Caco-2 (cell line): ENCODE results near the gene NUMB. TPM values are rescaled to one million over a fixed set of nuclear protein-coding genes. Genes with fewer than 3 reads are reported as not detected.

Source experiments
- Bru-seq: library from RNA; stranded (reverse); fragments of 400-500 nt; gene quantifications from one replicate; lab custom pipeline; 2021; lab: Mats Ljungman, UMichigan
- BruChase-seq, 2 experiments: library from RNA; stranded (reverse); fragments of 400-500 nt; gene quantifications; one replicate each; lab custom pipeline; 2021; lab: Mats Ljungman, UMichigan
- BruUV-seq: library from RNA; stranded (reverse); fragments of 400-500 nt; replicated peaks from 2 replicates; lab custom pipeline; 2021; lab: Mats Ljungman, UMichigan
- CTCF ChIA-PET: fragments of 300-600 bp; sonication (Branson Sonifier 250); formaldehyde crosslinking; loops from one replicate; lab custom pipeline; 2022; ENCODE audit warnings: antibody characterized with exemption; lab: Charles Lee
- POLR2A ChIA-PET: fragments of 300-600 bp; sonication (Branson Sonifier 250); formaldehyde crosslinking; loops from one replicate; lab custom pipeline; 2022; ENCODE audit warnings: antibody characterized with exemption; lab: Charles Lee
- DNase-seq, 2 experiments: peaks; one replicate each; pipeline versions ENCODE4 v3.0.0 to v3.0.0-alpha.2; 2020 to 2022
- H3K27me3 ChIP-seq: replicated peaks from 2 replicates; pipeline ENCODE4 v1.6.0; 2011; ENCODE audit warnings: low read length; ENCODE audit not compliant: control insufficient read depth, insufficient read depth
- H3K36me3 ChIP-seq: 2 replicates; pipeline ENCODE4 v1.5.1; 2011; ENCODE audit warnings: low read length; ENCODE audit not compliant: control insufficient read depth, insufficient read depth
- H3K4me1 ChIP-seq: fragments of 250-450 bp; sonication (Bioruptor Pico); 2 replicates; pipeline ENCODE4 v1.5.1; 2020; ENCODE audit warnings: mild to moderate bottlenecking
- H3K4me3 ChIP-seq: 2 replicates; pipeline ENCODE4 v1.5.1; 2011; ENCODE audit warnings: low read depth, mild to moderate bottlenecking, control low read depth, low read length
- H3K9me3 ChIP-seq: fragments of 250-450 bp; sonication (Bioruptor Pico); 2 replicates; pipeline ENCODE4 v1.5.1; 2020; ENCODE audit warnings: mild to moderate bottlenecking, moderate library complexity
- H3K27ac Mint-ChIP-seq: one replicate; pipeline ENCODE4 v1.8.0; 2022; ENCODE audit warnings: mixed read lengths; ENCODE audit not compliant: unreplicated experiment
- H3K27me3 Mint-ChIP-seq: one replicate; pipeline ENCODE4 v1.8.0; 2022; ENCODE audit warnings: mixed read lengths; ENCODE audit not compliant: insufficient read depth, unreplicated experiment
- H3K36me3 Mint-ChIP-seq: one replicate; pipeline ENCODE4 v1.8.0; 2022; ENCODE audit warnings: mild to moderate bottlenecking, mixed read lengths; ENCODE audit not compliant: insufficient read depth, unreplicated experiment
- H3K4me1 Mint-ChIP-seq: one replicate; pipeline ENCODE4 v1.8.0; 2022; ENCODE audit warnings: low read depth, mixed read lengths; ENCODE audit not compliant: unreplicated experiment
- H3K4me3 Mint-ChIP-seq: one replicate; pipeline ENCODE4 v1.8.0; 2022; ENCODE audit warnings: mild to moderate bottlenecking, moderate library complexity, mixed read lengths; ENCODE audit not compliant: unreplicated experiment
- H3K9me3 Mint-ChIP-seq: one replicate; pipeline ENCODE4 v1.8.0; 2022; ENCODE audit warnings: mixed read lengths; ENCODE audit not compliant: unreplicated experiment
- intact Hi-C: fragments of 100-400 bp; cut with micrococcal nuclease; formaldehyde crosslinking; loops from one replicate; pipeline ENCODE4 v1.10.0; 2022; ENCODE audit not compliant: unreplicated experiment
- long read RNA-seq: library from polyadenylated mRNA; stranded (forward); transcript quantifications from one replicate; pipeline ENCODE4 v2.0.0, GENCODE V29; 2022
- total RNA-seq: library from RNA; stranded (reverse); gene quantifications from 2 replicates; pipeline ENCODE4 v1.2.3, GENCODE V29; 2022
- TF ChIP-seq, protein P1 (sequence below), 2 experiments: fragments of 200-600 bp in 1 of 2; IDR thresholded peaks; 1 replicate in 1 of 2; 2 replicates in 1 of 2; pipeline versions ENCODE4 v1.5.1 to v1.8.0; 2011 to 2022; ENCODE audit warnings: antibody characterized with exemption in 1 of 2, control low read depth in 1 of 2, inconsistent platforms in 1 of 2, low read depth in 1 of 2, low read length in 1 of 2, mild to moderate bottlenecking in 1 of 2, moderate library complexity in 1 of 2; ENCODE audit not compliant: insufficient read depth in 1 of 2, severe bottlenecking in 1 of 2, unreplicated experiment in 1 of 2

Gene NUMB
- total RNA-seq (66.2 and 67.6 TPM in 2 replicates), Bru-seq, nascent RNA (percentile 79 among the genes with signal in this experiment), BruChase-seq, experiment 1, labeled RNA remaining after a 2-hour chase (percentile 78 among the genes with signal in this experiment), BruChase-seq, experiment 2, labeled RNA remaining after a 6-hour chase (percentile 76 among the genes with signal in this experiment)
- long read RNA-seq, transcript NUMB-211 (11 exons, 3,607 nt) = minor isoform, 5 of 109 reads
- long read RNA-seq, transcript NUMB-213 (13 exons, 3,588 nt) = major isoform, 17 of 109 reads
- long read RNA-seq, transcript NUMB-225 (12 exons, 3,547 nt) = minor isoform, 12 of 109 reads
- long read RNA-seq, partial matches to known transcripts = 9 of 109 reads
- long read RNA-seq, other reads (novel, unspliced or antisense) = 62 of 109 reads

DNA sequence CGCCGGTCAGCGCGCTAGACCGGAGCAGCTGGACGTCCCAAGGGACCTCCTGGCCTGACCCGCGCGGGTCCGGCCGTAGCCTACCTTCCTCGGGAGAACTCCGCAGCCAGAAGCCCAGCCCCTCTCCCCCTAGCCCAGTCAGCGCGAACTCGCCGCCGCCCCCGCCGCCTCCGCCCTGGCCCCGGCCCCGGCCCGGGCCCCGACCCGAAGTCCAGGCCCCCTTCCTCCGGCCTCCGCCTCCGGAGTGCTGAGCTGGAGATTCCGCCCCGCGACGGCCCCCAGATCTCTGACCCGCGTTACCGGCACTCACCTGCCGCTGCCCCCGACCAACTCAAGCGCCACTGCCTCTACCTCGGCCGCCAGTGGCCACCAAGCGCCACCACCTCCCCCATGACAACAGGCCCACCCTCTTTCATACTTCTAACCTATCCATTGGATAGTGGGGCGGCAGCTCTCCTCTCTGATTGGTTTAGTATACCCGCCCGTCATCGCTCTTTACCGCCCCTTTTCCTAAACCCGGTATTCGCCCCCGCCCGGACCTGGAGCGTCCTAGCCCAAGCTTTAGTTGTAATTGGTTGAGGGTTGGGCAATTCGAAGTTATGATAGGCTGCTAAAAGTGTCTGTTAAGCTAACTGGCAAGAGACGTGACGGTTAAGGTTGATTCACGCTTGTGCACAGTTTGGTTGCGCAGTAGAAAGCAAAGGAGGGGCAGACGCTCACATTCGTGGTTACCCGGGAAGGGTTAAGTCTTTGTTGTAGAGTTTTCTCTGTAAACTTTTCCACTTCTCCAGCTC, at the start of gene NUMB:
TSS of gene NUMB (minus strand) at position 364 of the 794 bp plus-strand sequence. CDS start 102,795 bp downstream, outside the sequence.
- peaks cover 25% of the 10 kb centered on the region for H3K4me1 ChIP-seq
- no TSS peak for BruUV-seq
- no peaks in the 10 kb centered on the region for H3K36me3 ChIP-seq
- intact Hi-C loops = loop anchor here (1.0 to 10.0 kb wide), 4 partner anchors 30 to 161 kb away; partner anchors contain the start of gene RIOX1
- TF ChIP-seq, protein P1, sequence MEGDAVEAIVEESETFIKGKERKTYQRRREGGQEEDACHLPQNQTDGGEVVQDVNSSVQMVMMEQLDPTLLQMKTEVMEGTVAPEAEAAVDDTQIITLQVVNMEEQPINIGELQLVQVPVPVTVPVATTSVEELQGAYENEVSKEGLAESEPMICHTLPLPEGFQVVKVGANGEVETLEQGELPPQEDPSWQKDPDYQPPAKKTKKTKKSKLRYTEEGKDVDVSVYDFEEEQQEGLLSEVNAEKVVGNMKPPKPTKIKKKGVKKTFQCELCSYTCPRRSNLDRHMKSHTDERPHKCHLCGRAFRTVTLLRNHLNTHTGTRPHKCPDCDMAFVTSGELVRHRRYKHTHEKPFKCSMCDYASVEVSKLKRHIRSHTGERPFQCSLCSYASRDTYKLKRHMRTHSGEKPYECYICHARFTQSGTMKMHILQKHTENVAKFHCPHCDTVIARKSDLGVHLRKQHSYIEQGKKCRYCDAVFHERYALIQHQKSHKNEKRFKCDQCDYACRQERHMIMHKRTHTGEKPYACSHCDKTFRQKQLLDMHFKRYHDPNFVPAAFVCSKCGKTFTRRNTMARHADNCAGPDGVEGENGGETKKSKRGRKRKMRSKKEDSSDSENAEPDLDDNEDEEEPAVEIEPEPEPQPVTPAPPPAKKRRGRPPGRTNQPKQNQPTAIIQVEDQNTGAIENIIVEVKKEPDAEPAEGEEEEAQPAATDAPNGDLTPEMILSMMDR (IDR thresholded peaks at IDR 0.05; ENCODE audit: insufficient read depth in 1 of 2, low read depth in 1 of 2, low read length in 1 of 2, severe bottlenecking in 1 of 2, unreplicated experiment in 1 of 2) = no peak
- Mint-ChIP-seq H3K36me3 (peaks cover 13% of the 10 kb centered on the region), H3K4me1 (peaks cover 41% of the 10 kb centered on the region), H3K4me3 (peak within 1 kb of the TSS; percentile 85), H3K27me3 (no peaks in the 10 kb centered on the region), H3K9me3 (no peaks in the 10 kb centered on the region), H3K27ac (peak within 1 kb of the TSS; percentile 78)
- H3K27me3 ChIP-seq = no peaks in the 10 kb centered on the region
- peak within 1 kb of the TSS; percentile 62 for H3K4me3 ChIP-seq
- DNase-seq = peak; percentile 99
- ChIA-PET CTCF (interaction anchor here (0.5 to 3.0 kb wide), 7 partner anchors 10 to 1136 kb away, joined by 3 to 19 read pairs (median 4); no protein-coding TSS in a partner anchor), POLR2A (interaction anchor here (0.5 to 1.8 kb wide), 11 partner anchors 13 to 302 kb away, joined by 3 to 12 read pairs (median 4); partner anchors contain the start of gene RIOX1)
- H3K9me3 ChIP-seq = no peaks in the 10 kb centered on the region

- Histone ChIP-seq H3K9me3 (no peaks in the 10 kb centered on the region), H3K4me3 (no peak overlapping the region), H3K27me3 (no peaks in the 10 kb centered on the region), H3K4me1 (no peaks in the 10 kb centered on the region), H3K36me3 (no peaks in the 10 kb centered on the region)
- Mint-ChIP-seq H3K27ac (no peak overlapping the region), H3K36me3 (peaks cover 7% of the 10 kb centered on the region), H3K9me3 (no peaks in the 10 kb centered on the region), H3K4me1 (no peaks in the 10 kb centered on the region), H3K4me3 (no peak overlapping the region), H3K27me3 (no peaks in the 10 kb centered on the region)
- TF ChIP-seq, protein P1 (IDR thresholded peaks at IDR 0.05; ENCODE audit: insufficient read depth in 1 of 2, low read depth in 1 of 2, low read length in 1 of 2, severe bottlenecking in 1 of 2, unreplicated experiment in 1 of 2) = no peak
- BruUV-seq = no TSS peak
- no peak for DNase-seq
- ChIA-PET CTCF (interaction anchor here (0.7 kb wide), 1 partner anchor 115 kb away, joined by 4 read pairs; no protein-coding TSS in a partner anchor), POLR2A (no interaction called here)
- intact Hi-C loops = no loop called here
Measured at GRCh38 chr14:73503648-73504047, 45.3 kb upstream of the NUMB start.

- H3K36me3 Mint-ChIP-seq = peaks cover 7% of the 10 kb centered on the region
- ChIA-PET CTCF (no interaction called here), POLR2A (no interaction called here)
- no peaks in the 10 kb centered on the region for H3K4me1 ChIP-seq
- no peaks in the 10 kb centered on the region for H3K9me3 Mint-ChIP-seq
- no peak overlapping the region for H3K4me3 ChIP-seq
- BruUV-seq = no TSS peak
- no peaks in the 10 kb centered on the region for H3K4me1 Mint-ChIP-seq
- TF ChIP-seq, protein P1 (IDR thresholded peaks at IDR 0.05; ENCODE audit: insufficient read depth in 1 of 2, low read depth in 1 of 2, low read length in 1 of 2, severe bottlenecking in 1 of 2, unreplicated experiment in 1 of 2) = no peak
- H3K4me3 Mint-ChIP-seq = no peak overlapping the region
- H3K27me3 Mint-ChIP-seq = no peaks in the 10 kb centered on the region
- H3K27me3 ChIP-seq = no peaks in the 10 kb centered on the region
- no peaks in the 10 kb centered on the region for H3K36me3 ChIP-seq
- intact Hi-C loops = no loop called here
- no peak for DNase-seq
- no peaks in the 10 kb centered on the region for H3K9me3 ChIP-seq
- no peak overlapping the region for H3K27ac Mint-ChIP-seq
Measured at GRCh38 chr14:73502017-73502619, 43.8 kb upstream of the NUMB start.
